Osteoblast (primary cell): Measurements from ENCODE around the gene DOP1A. TPM values are rescaled to one million over a fixed set of nuclear protein-coding genes. Genes with fewer than 3 reads are reported as not detected.

ENCODE experiments used
- DNase-seq: peaks from one replicate; pipeline ENCODE4 v3.0.0; 2011; ENCODE audit warnings: low spot score, mixed read lengths; ENCODE audit not compliant: insufficient read length; ENCODE audit errors: missing footprints
- H2AFZ ChIP-seq: 2 replicates; pipeline ENCODE4 v1.6.0; 2011; ENCODE audit warnings: mild to moderate bottlenecking, low read length
- H3K27ac ChIP-seq: 2 replicates; pipeline ENCODE4 v1.5.1; 2011; ENCODE audit warnings: mild to moderate bottlenecking, low read depth, low read length, moderate library complexity
- H3K27me3 ChIP-seq: 2 replicates; pipeline ENCODE4 v1.6.0; 2012; ENCODE audit warnings: mild to moderate bottlenecking, control low read depth, inconsistent platforms, low read length, moderate library complexity; ENCODE audit not compliant: insufficient read depth
- H3K36me3 ChIP-seq: 2 replicates; pipeline ENCODE4 v1.5.1; 2011; ENCODE audit warnings: mild to moderate bottlenecking, low read length, control low read depth, moderate library complexity; ENCODE audit not compliant: insufficient read depth
- H3K4me1 ChIP-seq: 2 replicates; pipeline ENCODE4 v1.5.1; 2011; ENCODE audit warnings: mild to moderate bottlenecking, low read length, control low read depth, moderate library complexity; ENCODE audit not compliant: insufficient read depth
- H3K4me2 ChIP-seq: 2 replicates; pipeline ENCODE4 v1.6.0; 2011; ENCODE audit warnings: mild to moderate bottlenecking, low read length; ENCODE audit not compliant: insufficient read depth
- H3K4me3 ChIP-seq: fragments of 200-600 bp; sonication (generic); 3 replicates; pipeline ENCODE4 v1.5.1; 2012; ENCODE audit warnings: mild to moderate bottlenecking, low read length, inconsistent platforms; ENCODE audit not compliant: insufficient read depth
- H3K79me2 ChIP-seq: 2 replicates; pipeline ENCODE4 v1.6.0; 2012; ENCODE audit warnings: mild to moderate bottlenecking, low read length, control low read depth, inconsistent platforms; ENCODE audit not compliant: insufficient read depth
- H3K9me3 ChIP-seq: 2 replicates; pipeline ENCODE4 v1.5.1; 2011; ENCODE audit warnings: low read depth, low read length, control low read depth
- H4K20me1 ChIP-seq: 2 replicates; pipeline ENCODE4 v1.6.0; 2012; ENCODE audit warnings: mild to moderate bottlenecking, low read length, control low read depth; ENCODE audit not compliant: insufficient read depth
- CTCF ChIP-seq: IDR thresholded peaks from 2 replicates; pipeline ENCODE4 v1.5.1; 2011; ENCODE audit warnings: mild to moderate bottlenecking, low read depth, low read length, moderate library complexity; ENCODE audit errors: extremely low read depth
- total RNA-seq: library from RNA; depleted of rRNA; stranded (reverse); fragments of >200 nt; gene quantifications from 2 replicates; pipeline ENCODE4 v1.2.3, GENCODE V29; 2012

Gene DOP1A
- total RNA-seq, 1 donor: 45.2 TPM

GRCh38 chr6:83092756-83093399 is 25.4 kb downstream of the DOP1A start:
- H3K36me3 ChIP-seq: no peaks in the 10 kb centered on the region
- no peaks in the 10 kb centered on the region for H4K20me1 ChIP-seq
- no peak overlapping the region for H2AFZ ChIP-seq
- H3K4me3 ChIP-seq: no peak overlapping the region
- H3K4me2 ChIP-seq: peak overlapping the region; percentile 40
- no peak for TF ChIP-seq CTCF
- H3K4me1 ChIP-seq: peaks cover 25% of the 10 kb centered on the region
- H3K27me3 ChIP-seq: no peaks in the 10 kb centered on the region
- H3K79me2 ChIP-seq: peaks cover 18% of the 10 kb centered on the region
- DNase-seq: peak; percentile 79
- no peaks in the 10 kb centered on the region for H3K9me3 ChIP-seq
- peak overlapping the region; percentile 55 for H3K27ac ChIP-seq

- no peak for DNase-seq
- TF ChIP-seq CTCF: no peak
- H3K4me1 ChIP-seq: peaks cover 25% of the 10 kb centered on the region
- no peaks in the 10 kb centered on the region for H4K20me1 ChIP-seq
- H3K27ac ChIP-seq: peak overlapping the region; percentile 19
- peak overlapping the region; percentile 47 for H3K4me2 ChIP-seq
- H2AFZ ChIP-seq: no peak overlapping the region
- H3K4me3 ChIP-seq: no peak overlapping the region
- H3K27me3 ChIP-seq: no peaks in the 10 kb centered on the region
- peaks cover 20% of the 10 kb centered on the region for H3K79me2 ChIP-seq
- no peaks in the 10 kb centered on the region for H3K9me3 ChIP-seq
- no peaks in the 10 kb centered on the region for H3K36me3 ChIP-seq
Observed at GRCh38 chr6:83096791-83097190, 29.3 kb downstream of the DOP1A start.

- no peak for TF ChIP-seq CTCF
- H3K27ac ChIP-seq: peak overlapping the region; percentile 19
- no peaks in the 10 kb centered on the region for H3K36me3 ChIP-seq
- H2AFZ ChIP-seq: no peak overlapping the region
- H3K4me3 ChIP-seq: no peak overlapping the region
- peaks cover 25% of the 10 kb centered on the region for H3K4me1 ChIP-seq
- no peaks in the 10 kb centered on the region for H4K20me1 ChIP-seq
- H3K27me3 ChIP-seq: no peaks in the 10 kb centered on the region
- no peaks in the 10 kb centered on the region for H3K9me3 ChIP-seq
- peaks cover 20% of the 10 kb centered on the region for H3K79me2 ChIP-seq
- no peak for DNase-seq
- peak overlapping the region; percentile 47 for H3K4me2 ChIP-seq
Observed at GRCh38 chr6:83097204-83097603, 29.7 kb downstream of the DOP1A start.

- no peaks in the 10 kb centered on the region for H3K36me3 ChIP-seq
- H4K20me1 ChIP-seq: no peaks in the 10 kb centered on the region
- TF ChIP-seq CTCF: no peak
- H3K79me2 ChIP-seq: peaks cover 20% of the 10 kb centered on the region
- H3K4me3 ChIP-seq: no peak overlapping the region
- H3K27me3 ChIP-seq: no peaks in the 10 kb centered on the region
- peaks cover 22% of the 10 kb centered on the region for H3K4me1 ChIP-seq
- peak overlapping the region; percentile 19 for H3K27ac ChIP-seq
- no peaks in the 10 kb centered on the region for H3K9me3 ChIP-seq
- DNase-seq: peak; percentile 62
- H3K4me2 ChIP-seq: no peak overlapping the region
- no peak overlapping the region for H2AFZ ChIP-seq
Observed at GRCh38 chr6:83097675-83098074, 30.2 kb downstream of the DOP1A start.
